SK-N-SH (cell line): ENCODE data around the gene SNRNP27. TPM values are rescaled to one million over a fixed set of nuclear protein-coding genes. Genes with fewer than 3 reads are reported as not detected.
A peak's percentile ranks its signal among the peaks of the same experiment; 100 is the strongest.

ENCODE experiments used
- CTCF ChIA-PET: fragments of 300-600, 350-600 bp; formaldehyde crosslinking; extraction: SDS; loops from one replicate; lab custom pipeline; 2021; lab: Yijun Ruan, JAX
- POLR2A ChIA-PET: fragments of 350-600 bp; sonication (Branson Sonifier 250); formaldehyde crosslinking; extraction: SDS; loops from one replicate; lab custom pipeline; 2020; ENCODE audit warnings: antibody characterized with exemption, inconsistent platforms; lab: Yijun Ruan, JAX
- DNase-seq: peaks from one replicate; pipeline ENCODE4 v3.0.0; 2012
- H2AFZ ChIP-seq: fragments of 200-600 bp; sonication (generic); 2 replicates; pipeline ENCODE4 v1.8.1; 2016; ENCODE audit warnings: antibody characterized with exemption, mild to moderate bottlenecking, low read depth
- H3F3A ChIP-seq: fragments of 200-600 bp; sonication (generic); replicated peaks from 2 replicates; pipeline ENCODE3; 2016; ENCODE audit warnings: antibody characterized with exemption, mild to moderate bottlenecking; ENCODE audit not compliant: insufficient read depth
- H3K27ac ChIP-seq, 2 experiments: fragments of 200-500 bp in 1 of 2; fragments of 200-600 bp in 1 of 2; sonication (Bioruptor generic) in 1 of 2; sonication (generic), shearing (Covaris generic) in 1 of 2; 2 replicates each; pipeline versions ENCODE4 v1.5.1 to v1.6.1; 2014 to 2016; ENCODE audit warnings: low read depth in 2 of 2, inconsistent platforms in 1 of 2, low read length in 1 of 2, mild to moderate bottlenecking in 1 of 2, mixed read lengths in 1 of 2
- H3K27me3 ChIP-seq: fragments of 200-600 bp; sonication (generic), shearing (Covaris generic); 2 replicates; pipeline ENCODE4 v1.6.1; 2016; ENCODE audit warnings: mixed run types; ENCODE audit not compliant: insufficient read depth
- H3K36me3 ChIP-seq, 2 experiments: fragments of 200-500 bp in 1 of 2; fragments of 200-600 bp in 1 of 2; sonication (Bioruptor generic) in 1 of 2; sonication (generic) in 1 of 2; replicated peaks in 1 of 2; 2 replicates each; pipeline versions ENCODE3 to v1.5.1; 2014 to 2016; ENCODE audit warnings: low read length in 1 of 2, mild to moderate bottlenecking in 1 of 2; ENCODE audit not compliant: insufficient read depth in 2 of 2, control insufficient read depth in 1 of 2
- H3K4me1 ChIP-seq, 2 experiments: fragments of 200-500 bp in 1 of 2; fragments of 200-600 bp in 1 of 2; sonication (Bioruptor generic) in 1 of 2; sonication (generic), shearing (Covaris generic) in 1 of 2; 2 replicates each; pipeline versions ENCODE4 v1.5.1 to v1.6.1; 2014 to 2016; ENCODE audit warnings: low read depth in 1 of 2, low read length in 1 of 2, mixed run types in 1 of 2; ENCODE audit not compliant: insufficient read depth in 2 of 2, control insufficient read depth in 1 of 2
- H3K4me2 ChIP-seq: fragments of 200-600 bp; sonication (generic), shearing (Covaris generic); 2 replicates; pipeline ENCODE4 v1.6.1; 2017; ENCODE audit warnings: mixed run types
- H3K4me3 ChIP-seq, 2 experiments: fragments of 200-500 bp in 1 of 2; fragments of 200-600 bp in 1 of 2; sonication (Bioruptor generic) in 1 of 2; sonication (generic), shearing (Covaris generic) in 1 of 2; 2 replicates each; pipeline versions ENCODE4 v1.5.1 to v1.8.1; 2014 to 2016; ENCODE audit warnings: low read depth in 2 of 2, inconsistent platforms in 1 of 2, low read length in 1 of 2, mild to moderate bottlenecking in 1 of 2, mixed read lengths in 1 of 2, moderate library complexity in 1 of 2
- H3K79me2 ChIP-seq: fragments of 200-600 bp; sonication (generic); 2 replicates; pipeline ENCODE4 v1.8.1; 2017; ENCODE audit warnings: mild to moderate bottlenecking; ENCODE audit not compliant: insufficient read depth
- H3K9ac ChIP-seq: fragments of 200-600 bp; sonication (generic); 2 replicates; pipeline ENCODE4 v1.6.1; 2017; ENCODE audit warnings: mixed run types
- H3K9me2 ChIP-seq: fragments of 200-600 bp; sonication (generic); 2 replicates; pipeline ENCODE4 v1.6.1; 2017; ENCODE audit warnings: mixed run types
- H3K9me3 ChIP-seq: fragments of 200-600 bp; sonication (generic); 2 replicates; pipeline ENCODE4 v1.6.1; 2017; ENCODE audit warnings: mixed run types, mild to moderate bottlenecking, moderate library complexity
- H4K20me1 ChIP-seq: fragments of 200-600 bp; sonication (generic); 2 replicates; pipeline ENCODE4 v1.6.1; 2017; ENCODE audit warnings: mild to moderate bottlenecking, mixed run types; ENCODE audit not compliant: insufficient read depth
- ELF1 ChIP-seq: IDR thresholded peaks from 2 replicates; pipeline ENCODE4 v1.4.0; 2012
- FOSL2 ChIP-seq: IDR thresholded peaks from 2 replicates; pipeline ENCODE4 v1.4.0; 2012; ENCODE audit warnings: low read depth, mild to moderate bottlenecking, moderate library complexity, borderline replicate concordance
- MAX ChIP-seq: IDR thresholded peaks from 2 replicates; pipeline ENCODE4 v1.4.0; 2012; ENCODE audit warnings: low read depth
- MEF2A ChIP-seq: IDR thresholded peaks from 2 replicates; pipeline ENCODE4 v1.4.0; 2012; ENCODE audit warnings: low read depth, borderline replicate concordance
- RCOR1 ChIP-seq: fragments of 150-350 bp; IDR thresholded peaks from 2 replicates; pipeline ENCODE4 v1.6.1; 2017; ENCODE audit warnings: antibody characterized with exemption, low read length
- REST ChIP-seq: IDR thresholded peaks from 2 replicates; pipeline ENCODE4 v1.6.1; 2012; ENCODE audit warnings: mild to moderate bottlenecking, low read depth, low read length, moderate library complexity
- SIN3A ChIP-seq: IDR thresholded peaks from 2 replicates; pipeline ENCODE4 v1.6.1; 2012; ENCODE audit warnings: low read depth, mild to moderate bottlenecking, low read length, moderate library complexity, borderline replicate concordance
- USF2 ChIP-seq: fragments of 150-350 bp; IDR thresholded peaks from 2 replicates; pipeline ENCODE4 v1.6.1; 2017; ENCODE audit warnings: antibody characterized with exemption, low read length, low read depth, borderline replicate concordance
- WGBS: methylation state at CpG from one replicate; pipeline ENCODE4 v1.1.6; 2017; ENCODE audit warnings: low lambda C conversion rate; 5-methylcytosine and 5-hydroxymethylcytosine counted together
- polyA plus RNA-seq, 3 experiments: library from polyadenylated mRNA; depleted of rRNA; stranded (reverse); fragments of >200 nt; gene quantifications; 2 replicates each; pipeline ENCODE4 v1.2.3, GENCODE V29; 2012

Gene SNRNP27
- polyA plus RNA-seq, 1 of the 3 experiments (the other 2 are of a cell fraction) = 68.4 TPM

GRCh38 chr2:69947325-69947931 lies 53.7 kb downstream of the SNRNP27 start (continued):
- no peak for TF ChIP-seq REST

GRCh38 chr2:69948032-69948962 lies 54.5 kb downstream of the SNRNP27 start:
- DNase-seq = peak; percentile 61
- POLR2A ChIA-PET = no interaction called here
- Histone ChIP-seq H3K9me2 (no peaks in the 10 kb centered on the region), H3K79me2 (no peaks in the 10 kb centered on the region), H3K4me2 (no peak overlapping the region), H3K9me3 (no peaks in the 10 kb centered on the region), H3K27ac (no peak overlapping the region), H3K36me3 (peaks cover 0 to 3% of the 10 kb centered on the region in 2 experiments), H3K4me3 (peak overlapping the region in 1 of 2 experiments; percentile 14; a peak in 1 of 4 replicates), H3K4me1 (peaks cover 0 to 8% of the 10 kb centered on the region in 2 experiments; a peak in 1 of 4 replicates), H3K9ac (no peak overlapping the region), H3F3A (no peaks in the 10 kb centered on the region), H3K27me3 (no peaks in the 10 kb centered on the region), H4K20me1 (no peaks in the 10 kb centered on the region), H2AFZ (no peak overlapping the region)
- TF ChIP-seq MEF2A (no peak), RCOR1 (no peak), FOSL2 (no peak), MAX (no peak), USF2 (no peak), SIN3A (no peak), ELF1 (no peak)
- CTCF ChIA-PET = interaction anchor here (0.6 to 0.7 kb wide), 2 partner anchors 19 to 117 kb away, joined by 3 read pairs; no protein-coding TSS in a partner anchor
- 64% methylated on average over 20 of the region's 35 CpGs for WGBS
